CD4-positive, alpha-beta T cell treated with Interleukin-15 for 4 hours (primary cell): ENCODE data around the gene EYS.
"Not testable (repeated sequence)": the region's sequence is repeated elsewhere in the genome, so short reads cannot be mapped to it uniquely, and the experiment has no call there.

ENCODE experiments used
- DNase-seq: peaks from one replicate; pipeline ENCODE4 v3.0.0-alpha.2; 2020; ENCODE audit warnings: low spot score

Gene EYS

DNA sequence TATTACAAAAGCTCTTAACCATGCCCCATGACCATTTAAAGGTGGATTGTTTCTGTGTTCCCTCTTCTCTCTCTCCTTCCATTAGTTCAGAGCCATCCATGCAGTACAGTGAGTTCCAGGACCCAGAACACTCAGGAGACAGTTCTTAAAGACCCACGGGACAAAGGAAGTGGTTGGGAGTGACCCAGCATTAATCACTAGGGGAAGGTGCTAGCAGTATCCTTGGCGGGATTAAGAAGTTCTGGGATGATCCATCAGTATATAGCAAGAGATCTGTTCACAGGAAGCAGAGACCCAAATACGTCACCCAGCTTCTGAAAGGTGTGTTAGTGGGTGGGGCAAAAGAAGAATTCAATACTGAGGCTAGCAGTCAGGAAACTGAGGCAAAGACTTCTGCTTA lies 1917.3 kb downstream of the EYS start:
- DNase-seq = no peak

DNA sequence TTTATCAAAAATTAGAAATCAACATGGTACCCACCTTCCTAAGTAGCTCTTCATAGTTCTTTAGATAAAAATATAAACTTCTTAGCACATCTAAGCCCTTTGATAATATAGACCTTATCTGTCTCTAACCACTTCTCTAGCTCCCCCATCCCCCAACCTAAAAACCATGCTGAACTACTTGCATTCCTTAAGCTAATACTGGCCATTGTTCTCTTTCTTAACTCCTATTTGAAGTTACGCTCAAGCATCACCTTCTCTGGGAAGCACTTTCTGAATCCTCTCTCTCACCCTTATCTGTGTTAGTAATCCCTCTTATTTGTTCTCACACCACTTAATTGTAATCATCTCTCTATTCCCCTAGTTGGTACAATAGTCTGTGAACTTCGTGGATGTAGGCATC lies 1918.5 kb downstream of the EYS start:
- no peak for DNase-seq

DNA sequence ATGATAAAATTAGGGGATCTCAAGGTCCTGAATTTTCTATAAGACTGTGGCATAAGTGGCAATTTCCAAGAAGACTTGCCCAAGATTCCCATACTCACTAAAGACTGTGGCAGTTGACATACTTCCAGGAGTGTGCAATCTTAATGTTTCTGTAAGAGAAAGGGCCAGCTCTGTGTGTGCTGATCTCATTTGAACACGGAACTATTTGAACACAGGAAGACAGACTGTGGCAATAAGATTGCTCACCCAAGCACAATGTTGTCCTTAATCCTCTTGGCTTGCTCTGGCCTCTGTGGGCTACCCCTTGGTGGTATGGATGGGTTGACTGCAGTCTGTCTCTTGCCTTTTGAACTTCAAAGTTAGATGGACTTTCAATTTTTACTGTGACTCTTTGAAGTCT lies 1920.0 kb downstream of the EYS start:
- DNase-seq = no peak

DNA sequence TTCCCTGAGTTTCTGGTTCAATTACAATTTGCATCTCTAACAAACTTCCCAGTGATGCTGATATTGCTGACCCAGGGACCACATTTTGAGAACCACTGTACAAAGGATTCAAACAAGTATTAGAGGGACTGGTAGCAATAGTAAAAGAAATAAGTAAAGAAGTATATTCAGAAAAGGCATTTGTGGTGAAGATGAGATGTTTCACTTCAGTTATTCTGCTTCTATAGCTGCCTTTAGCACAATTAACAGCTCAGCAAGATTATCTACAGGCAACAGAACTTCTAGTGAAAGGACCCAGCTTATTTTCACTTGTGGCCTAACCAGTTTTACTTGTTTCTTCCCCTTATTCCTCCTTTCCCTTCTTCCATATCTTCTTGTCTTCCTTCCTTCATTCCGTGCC lies 1922.0 kb downstream of the EYS start:
- DNase-seq = no peak

DNA sequence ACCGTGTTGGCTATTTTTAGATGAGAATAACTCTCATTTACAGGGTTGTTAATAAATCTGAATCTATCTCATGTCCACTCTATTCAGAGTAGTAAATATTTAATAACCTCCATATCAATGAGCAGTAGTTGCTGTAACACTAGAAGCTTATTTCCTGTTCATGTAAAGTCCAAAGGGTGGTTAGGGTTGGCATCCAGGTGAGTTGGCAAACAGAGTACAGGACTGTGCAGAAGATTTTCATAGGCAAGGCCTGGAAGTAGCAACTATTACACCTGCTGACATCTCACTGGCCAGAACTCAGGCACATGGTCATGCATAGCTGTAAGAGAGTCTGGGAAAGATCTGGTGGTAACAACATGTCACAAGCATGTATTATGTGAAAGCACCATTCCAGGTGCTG lies 1923.9 kb downstream of the EYS start:
- DNase-seq = no peak

DNA sequence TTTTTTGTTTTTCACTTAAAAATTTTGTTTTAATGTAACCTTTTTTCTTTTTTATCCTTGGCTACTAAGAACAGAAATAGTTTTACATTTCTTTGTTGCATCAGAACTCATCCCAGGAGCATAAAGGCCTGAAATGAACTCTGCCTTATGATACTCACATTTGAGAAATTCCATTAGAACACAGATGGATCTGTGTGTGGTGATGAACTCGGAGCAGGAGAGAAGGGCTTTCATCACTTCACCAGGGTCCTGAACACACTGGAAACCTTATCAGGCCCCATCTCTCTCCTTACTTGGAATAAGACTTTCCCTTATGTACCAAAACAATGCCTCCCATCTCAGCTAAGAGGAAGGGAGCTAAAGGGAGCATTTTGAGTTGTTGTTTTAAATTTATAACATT lies 1932.1 kb downstream of the EYS start:
- no peak for DNase-seq

DNA sequence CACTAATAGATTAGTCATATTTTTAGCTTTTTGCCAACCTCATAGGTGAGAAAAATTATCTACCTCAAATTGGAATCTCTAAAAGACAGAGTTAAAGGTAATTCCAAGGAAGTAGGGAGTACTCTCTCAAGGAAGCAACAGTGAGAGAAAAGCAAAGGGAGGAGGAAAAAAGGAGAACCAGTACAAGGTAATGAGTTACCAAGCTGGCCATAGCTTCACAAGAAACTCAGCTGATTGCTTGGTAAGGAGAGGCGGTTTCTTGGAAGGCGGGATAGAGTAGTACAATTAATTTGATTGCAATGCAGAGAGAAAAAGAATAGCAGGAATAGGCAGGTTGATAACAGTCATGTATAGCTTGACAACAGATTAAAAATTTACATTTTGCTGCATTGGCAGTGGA lies 1933.8 kb downstream of the EYS start:
- DNase-seq = no peak

DNA sequence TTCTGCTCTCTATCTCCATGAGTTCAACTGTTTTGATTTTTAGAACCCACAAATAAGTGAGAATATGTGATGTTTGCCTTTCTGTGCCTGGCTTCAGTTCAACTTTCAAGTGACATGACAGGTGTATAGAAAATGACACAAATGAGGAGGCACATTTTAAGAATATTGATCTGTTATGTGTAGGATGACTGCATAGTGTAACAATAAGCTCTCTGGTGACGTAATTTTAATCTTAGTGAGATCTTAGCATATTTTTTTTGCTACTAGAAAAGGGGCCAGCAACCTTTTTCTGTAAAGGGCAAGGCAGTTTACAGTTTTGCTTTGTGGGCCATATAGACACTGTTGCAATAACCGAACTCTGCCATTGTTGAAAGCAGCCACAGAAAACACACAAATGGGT lies 1941.2 kb downstream of the EYS start:
- DNase-seq = no peak

DNA sequence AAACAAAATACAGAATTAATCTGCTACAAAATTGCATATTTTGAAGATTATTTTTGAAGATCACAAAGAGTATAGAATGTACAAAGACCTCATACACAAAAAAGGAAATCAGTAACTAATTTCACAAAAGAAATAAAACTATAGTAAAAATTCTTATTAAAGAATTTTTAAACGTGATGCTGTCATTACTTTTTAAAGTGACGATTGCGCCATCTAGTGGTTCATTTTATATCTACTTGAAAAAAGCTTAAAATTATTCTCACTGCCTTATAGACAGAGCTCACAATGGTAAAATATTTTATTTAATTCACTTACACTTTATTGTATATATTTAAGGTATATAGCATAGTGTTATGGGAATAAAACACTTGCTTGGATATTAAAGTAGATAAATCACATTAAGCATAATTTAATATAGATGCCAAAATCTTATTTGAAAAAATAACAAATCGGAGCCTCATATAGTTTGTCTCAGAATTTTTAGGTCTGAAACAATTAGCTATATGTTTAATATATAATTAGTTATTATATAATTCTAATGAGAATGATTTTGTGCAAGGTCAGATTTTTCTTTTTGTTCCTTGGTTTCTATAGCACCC lies 1942.6 kb downstream of the EYS start:
- DNase-seq = peak; percentile 63

DNA sequence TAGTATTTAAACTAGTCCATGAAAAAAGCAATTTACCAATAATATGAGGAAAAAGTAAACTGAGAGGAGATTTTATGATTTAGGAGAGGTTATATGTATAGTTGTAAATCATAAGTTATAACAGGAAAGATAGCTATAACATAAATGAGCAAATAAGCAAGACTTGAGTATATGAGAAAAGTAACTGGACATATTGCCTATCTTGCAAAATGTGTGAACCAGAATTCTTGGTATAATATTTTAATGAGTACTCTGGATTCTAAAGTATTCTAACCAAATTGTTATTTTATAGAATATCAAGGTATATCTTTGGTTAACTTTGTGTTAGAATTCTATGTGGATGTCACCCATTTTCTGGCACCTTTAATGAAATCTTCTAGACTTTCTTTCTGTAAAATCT lies 1946.8 kb downstream of the EYS start:
- DNase-seq = no peak

DNA sequence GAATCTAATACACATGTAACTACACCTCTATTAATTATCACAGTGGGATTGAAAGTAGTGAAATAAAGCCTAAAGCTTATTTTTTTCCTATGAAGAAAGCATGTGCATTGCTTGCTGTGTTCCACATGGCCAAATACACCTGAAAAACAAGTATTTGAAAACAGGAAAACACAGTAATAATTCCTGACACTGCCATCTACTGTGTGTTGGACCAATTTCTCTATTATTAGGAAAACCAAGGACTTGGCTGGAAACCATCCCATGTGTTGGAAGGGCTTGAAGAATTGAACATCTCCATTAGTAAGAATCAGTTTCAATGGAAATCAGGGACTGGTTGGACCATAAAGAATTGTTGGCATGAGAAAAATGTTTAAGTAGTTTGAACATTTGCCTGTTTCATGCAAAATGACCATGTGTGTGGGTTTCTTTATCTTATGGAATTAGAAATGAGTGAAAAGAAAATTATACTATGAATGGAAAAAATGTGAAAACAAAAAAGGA lies 1947.4 kb downstream of the EYS start:
- DNase-seq = no peak

DNA sequence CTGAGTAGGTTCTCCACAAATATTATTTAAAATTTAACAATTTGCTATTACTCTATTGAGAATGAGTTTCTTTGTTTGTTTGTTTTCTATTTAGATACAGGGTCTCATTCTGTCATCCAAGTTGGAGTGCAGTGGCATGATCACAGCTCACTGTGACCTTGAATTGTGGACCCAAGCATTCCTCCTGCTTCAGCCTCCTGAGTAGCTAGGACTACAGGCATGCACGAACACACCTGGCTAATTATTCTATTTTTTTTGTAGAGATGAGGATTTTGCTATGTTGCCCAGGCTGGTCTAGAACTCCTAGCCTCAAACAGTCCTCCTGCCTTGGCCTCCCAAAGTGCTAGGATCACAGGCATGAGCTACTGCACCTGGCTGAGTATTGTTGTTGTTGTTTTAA lies 1949.2 kb downstream of the EYS start:
- no peak for DNase-seq

DNA sequence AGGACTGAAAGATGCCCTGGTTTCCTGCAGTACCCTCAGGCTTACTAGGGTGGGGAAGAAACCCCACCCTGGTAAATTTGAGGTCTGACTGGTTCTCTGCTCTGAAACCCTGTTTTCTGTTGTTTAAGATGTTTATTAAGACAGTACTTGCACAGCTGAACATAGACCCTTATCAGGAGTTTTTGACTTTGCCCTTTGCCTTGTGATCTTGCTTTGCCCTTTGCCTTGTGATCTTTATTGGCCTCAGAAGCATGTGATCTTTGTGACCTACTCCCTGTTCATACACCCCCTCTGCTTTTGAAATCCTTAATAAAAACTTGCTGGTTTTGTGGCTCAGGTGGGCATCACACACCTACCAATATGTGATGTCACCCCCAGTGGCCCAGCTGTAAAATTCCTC lies 1949.8 kb downstream of the EYS start:
- not testable (repeated sequence) for DNase-seq

DNA sequence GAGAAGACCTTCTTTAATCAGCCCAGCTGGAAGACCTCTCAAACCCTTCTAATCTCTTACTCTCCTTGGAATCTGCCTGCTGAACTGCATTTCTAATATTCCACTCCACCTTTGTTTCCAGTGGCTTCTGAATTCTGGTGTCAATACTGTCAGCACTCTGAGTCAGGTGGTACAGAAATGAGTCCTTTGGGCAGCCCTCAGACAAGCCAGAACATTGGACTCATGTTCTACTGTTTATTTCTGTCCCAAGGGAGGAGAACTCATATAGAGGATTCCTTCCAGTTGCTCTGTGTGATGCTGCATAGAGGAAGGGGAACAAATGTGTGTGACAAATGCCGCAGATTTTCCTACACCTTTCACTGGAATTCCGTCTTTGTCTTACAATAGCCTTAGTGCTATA lies 1956.6 kb downstream of the EYS start:
- DNase-seq = no peak

DNA sequence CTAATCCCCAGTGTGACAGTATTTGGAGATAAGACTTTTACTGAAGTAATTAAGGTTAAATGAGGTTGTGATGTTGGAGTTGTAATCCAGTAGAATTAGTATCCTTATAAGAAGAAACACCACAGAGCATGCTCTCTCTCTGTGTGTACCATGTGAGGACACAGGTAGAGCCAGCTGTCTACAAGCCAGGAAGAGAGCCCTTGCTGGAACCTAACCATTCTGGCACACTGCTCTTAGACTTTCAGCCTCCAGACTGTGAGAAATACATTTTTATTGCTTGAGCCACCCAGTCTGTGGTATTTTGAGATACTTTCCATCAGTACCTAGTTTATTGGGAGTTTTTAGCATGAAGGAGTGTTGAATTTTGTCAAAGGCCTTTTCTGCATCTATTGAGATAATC lies 1961.2 kb downstream of the EYS start:
- DNase-seq = no peak

DNA sequence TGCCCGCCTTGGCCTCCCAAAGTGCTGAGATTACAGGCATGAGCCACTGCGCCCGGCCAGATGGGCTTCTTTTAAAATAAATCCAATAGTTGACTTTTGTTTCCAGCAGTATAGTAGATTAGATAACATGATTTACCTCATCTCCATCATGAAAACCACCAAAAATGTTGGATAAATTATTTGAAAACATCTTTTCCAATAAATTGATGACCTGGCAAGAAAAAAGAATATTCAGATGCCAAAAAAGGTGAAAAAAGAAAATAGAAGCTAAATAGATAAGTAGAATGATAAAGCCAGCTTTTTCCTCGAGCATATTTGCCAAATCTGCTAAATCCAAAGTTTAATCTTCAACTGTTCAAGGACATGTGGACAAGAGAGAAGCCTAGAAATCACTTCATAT lies 1962.2 kb downstream of the EYS start:
- no peak for DNase-seq

DNA sequence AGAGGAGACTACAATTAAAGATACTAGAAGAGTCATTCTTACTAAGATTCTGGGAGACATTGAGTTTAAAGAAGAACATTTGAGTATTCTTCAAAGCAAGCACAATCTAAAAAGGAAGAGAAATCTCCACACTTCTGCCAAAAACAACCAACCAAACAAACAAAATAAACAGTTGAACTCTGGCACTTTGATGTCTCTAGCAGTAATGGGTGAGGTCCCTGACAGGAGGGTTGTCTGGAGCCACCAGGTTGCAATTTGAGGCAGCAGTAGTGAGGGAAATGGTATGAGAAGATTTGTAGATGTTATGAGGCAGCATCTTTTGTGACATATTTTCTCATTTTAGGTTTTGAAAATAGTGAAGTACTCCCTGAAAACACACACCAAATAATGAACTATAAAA lies 1963.3 kb downstream of the EYS start:
- no peak for DNase-seq

DNA sequence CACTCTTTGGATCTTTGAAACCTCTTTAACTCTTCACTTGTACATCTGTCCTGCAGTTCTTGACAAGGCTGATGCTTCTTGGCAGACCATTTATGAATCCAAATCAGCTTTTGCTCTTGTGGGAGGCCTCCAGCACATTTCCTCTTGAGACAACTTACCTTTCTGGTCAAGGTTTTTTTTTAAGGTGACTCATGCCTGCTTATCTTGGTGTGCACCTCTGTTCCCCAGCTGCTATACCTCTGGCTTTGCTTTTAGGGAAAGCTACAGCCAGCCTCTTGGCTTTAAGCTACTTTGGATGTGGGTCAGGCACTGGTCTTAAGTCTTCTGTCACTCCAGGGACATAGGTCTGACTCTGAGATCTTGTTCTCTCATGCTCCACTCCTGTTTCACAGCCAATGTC lies 1965.0 kb downstream of the EYS start:
- DNase-seq = no peak

DNA sequence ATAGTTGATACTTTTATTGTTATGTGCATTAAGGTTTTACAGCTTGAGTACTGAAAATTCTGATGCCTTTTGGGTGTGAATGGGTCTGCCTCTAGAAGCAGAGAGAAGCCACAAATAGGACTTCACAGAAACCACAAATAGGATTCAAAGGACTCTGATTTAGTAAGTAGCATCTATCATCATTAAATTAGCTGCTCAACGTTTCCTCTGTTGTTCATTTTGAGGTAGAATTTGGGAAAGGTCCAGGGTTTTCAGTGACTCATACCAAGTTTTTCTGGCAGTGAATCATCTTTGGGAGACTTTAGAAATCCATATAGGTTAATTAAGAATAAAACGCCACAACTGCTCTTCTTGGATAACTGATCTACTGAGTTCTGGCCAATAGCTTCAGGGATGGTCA lies 1966.3 kb downstream of the EYS start:
- no peak for DNase-seq

DNA sequence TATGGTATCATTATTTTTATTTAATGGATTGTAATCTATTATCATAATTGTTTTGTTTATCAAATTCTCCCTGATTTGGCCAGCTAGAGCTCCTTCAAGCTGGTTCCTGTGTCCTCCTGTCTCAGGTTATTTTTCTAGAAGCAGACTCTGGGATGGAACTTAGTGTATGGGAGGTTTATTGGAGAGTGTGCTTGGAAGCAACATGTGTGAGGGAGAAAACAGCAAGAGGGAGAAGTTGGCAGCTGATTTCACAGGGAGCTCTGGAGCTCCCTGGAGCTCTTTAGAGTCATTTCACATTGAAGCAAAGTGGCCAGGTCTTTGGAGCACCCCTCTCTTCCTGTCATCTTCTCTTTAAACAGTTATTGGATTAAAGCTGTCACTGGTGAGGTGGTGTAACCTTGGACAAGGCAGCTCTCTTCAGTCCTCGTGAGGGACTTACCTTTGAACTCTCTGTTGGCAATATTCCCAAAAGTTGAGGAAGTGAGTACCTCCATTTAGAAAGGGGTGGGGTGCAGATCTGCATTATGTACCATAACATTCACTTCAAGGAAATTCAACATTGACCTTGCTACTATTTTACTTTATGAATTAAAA lies 1967.8 kb downstream of the EYS start:
- no peak for DNase-seq

DNA sequence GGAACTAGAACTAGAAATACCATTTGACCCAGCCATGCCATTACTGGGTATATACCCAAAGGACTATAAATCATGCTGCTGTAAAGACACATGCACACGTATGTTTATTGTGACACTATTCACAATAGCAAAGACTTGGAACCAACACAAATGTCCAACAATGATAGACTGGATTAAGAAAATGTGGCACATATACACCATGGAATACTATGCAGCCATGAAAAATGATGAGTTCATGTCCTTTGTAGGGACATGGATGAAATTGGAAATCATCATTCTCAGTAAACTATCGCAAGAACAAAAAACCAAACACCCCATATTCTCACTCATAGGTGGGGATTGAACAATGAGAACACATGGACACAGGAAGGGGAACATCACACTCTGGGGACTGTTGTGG lies 1968.8 kb downstream of the EYS start:
- DNase-seq = not testable (repeated sequence)

DNA sequence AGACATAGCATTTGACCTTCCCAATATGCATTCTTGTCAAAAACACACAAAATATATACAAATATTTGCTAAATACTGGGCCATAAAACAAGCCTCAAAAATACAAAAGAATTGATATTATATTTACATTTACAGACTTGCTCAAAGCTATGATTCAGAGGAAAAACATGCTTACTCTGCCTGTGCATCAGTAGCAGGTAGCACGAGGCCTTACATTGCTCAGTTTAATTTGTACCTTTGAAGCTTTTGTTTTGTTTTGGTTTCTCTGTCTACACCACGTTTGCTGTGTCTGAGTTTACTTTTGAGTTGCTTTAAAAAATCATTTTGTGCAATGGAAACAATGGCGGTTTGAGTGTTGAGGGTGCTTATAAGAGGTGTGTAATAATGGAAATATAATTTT lies 1972.1 kb downstream of the EYS start:
- no peak for DNase-seq

DNA sequence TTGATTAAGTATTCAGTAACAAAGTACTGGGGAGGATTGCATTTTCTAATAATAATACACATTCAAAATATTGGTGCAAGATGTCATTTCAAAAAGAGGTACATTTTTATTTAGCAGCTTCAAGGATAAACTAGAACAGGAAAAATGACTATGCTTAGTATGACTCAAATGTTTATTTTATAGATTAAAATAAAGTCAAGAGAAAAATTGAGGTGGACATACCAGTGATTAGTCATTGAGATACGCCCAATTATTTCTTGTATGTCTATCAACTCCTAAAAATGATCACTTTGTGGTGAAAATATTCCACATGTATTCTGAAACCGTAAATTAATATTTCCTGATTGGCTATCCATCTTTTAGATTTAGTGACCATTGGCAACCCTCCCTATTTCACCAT lies 1974.7 kb downstream of the EYS start:
- no peak for DNase-seq

DNA sequence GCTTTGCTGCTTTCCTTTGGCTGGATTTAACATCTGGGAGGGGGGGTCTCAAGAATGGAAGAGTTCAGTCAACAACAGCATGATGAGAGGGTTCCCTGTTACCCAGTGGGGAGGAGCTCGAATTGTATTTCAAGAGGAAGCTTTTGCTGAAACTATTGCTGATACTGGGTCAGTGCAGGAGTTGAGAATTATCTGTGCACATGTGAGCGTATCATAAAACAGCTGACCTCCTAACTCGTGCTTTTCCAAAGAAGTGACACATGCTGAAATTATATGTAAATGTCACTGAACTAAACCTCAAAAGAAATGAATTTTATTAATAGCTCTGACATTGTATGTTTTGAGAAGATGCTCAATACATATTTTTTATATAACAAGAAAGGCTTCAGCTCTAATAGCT lies 1975.1 kb downstream of the EYS start:
- no peak for DNase-seq
